Neural progenitor cell (in vitro differentiated cells): ENCODE data around the gene SH3GLB1. TPM values are rescaled to one million over a fixed set of nuclear protein-coding genes. Genes with fewer than 3 reads are reported as not detected.

ENCODE experiments used
- DNase-seq: peaks from one replicate; pipeline ENCODE4 v3.0.0-alpha.2; 2016; ENCODE audit warnings: low spot score
- H2AFZ ChIP-seq: fragments of 200-600 bp; sonication (generic); replicated peaks from 2 replicates; pipeline ENCODE4 v1.6.1; 2016; ENCODE audit warnings: antibody characterized with exemption
- H3F3A ChIP-seq: fragments of 200-600 bp; sonication (generic); 2 replicates; pipeline ENCODE4 v1.6.1; 2016; ENCODE audit warnings: antibody characterized with exemption, low read depth
- H3K27ac ChIP-seq: fragments of 200-600 bp; sonication (generic); 2 replicates; pipeline ENCODE4 v1.5.1; 2016; ENCODE audit warnings: mild to moderate bottlenecking
- H3K27me3 ChIP-seq: fragments of 200-600 bp; sonication (generic); 2 replicates; pipeline ENCODE4 v1.6.1; 2016; ENCODE audit warnings: mild to moderate bottlenecking, moderate library complexity
- H3K36me3 ChIP-seq: fragments of 200-600 bp; sonication (generic); 2 replicates; pipeline ENCODE4 v1.5.1; 2016
- H3K4me1 ChIP-seq: fragments of 200-600 bp; sonication (generic); 2 replicates; pipeline ENCODE4 v1.6.1; 2016; ENCODE audit warnings: mixed run types
- H3K4me2 ChIP-seq: fragments of 200-600 bp; sonication (generic); 2 replicates; pipeline ENCODE4 v1.6.1; 2016
- H3K4me3 ChIP-seq: fragments of 200-600 bp; sonication (generic); 2 replicates; pipeline ENCODE4 v1.5.1; 2016
- H3K79me2 ChIP-seq: fragments of 200-600 bp; sonication (generic); 2 replicates; pipeline ENCODE4 v1.6.1; 2016; ENCODE audit warnings: low read depth
- H3K9ac ChIP-seq: fragments of 200-600 bp; sonication (generic); 2 replicates; pipeline ENCODE4 v1.6.1; 2016
- H3K9me3 ChIP-seq: fragments of 200-600 bp; sonication (generic); 2 replicates; pipeline ENCODE4 v1.5.1; 2016; ENCODE audit warnings: low read depth
- H4K20me1 ChIP-seq: fragments of 200-600 bp; sonication (generic); 2 replicates; pipeline ENCODE4 v1.6.1; 2016; ENCODE audit warnings: low read depth
- H3K27ac Mint-ChIP-seq: 3 replicates; pipeline ENCODE4 v1.8.0; 2021; ENCODE audit warnings: mixed read lengths
- H3K27me3 Mint-ChIP-seq: 2 replicates; pipeline ENCODE4 v1.8.0; 2022; ENCODE audit warnings: low read depth, mild to moderate bottlenecking, inconsistent platforms, moderate library complexity, mixed read lengths; ENCODE audit not compliant: insufficient read depth
- H3K36me3 Mint-ChIP-seq: 3 replicates; pipeline ENCODE4 v1.8.0; 2021; ENCODE audit warnings: mixed read lengths
- H3K4me1 Mint-ChIP-seq: 3 replicates; pipeline ENCODE4 v1.8.0; 2021; ENCODE audit warnings: mixed read lengths
- H3K4me3 Mint-ChIP-seq: 3 replicates; pipeline ENCODE4 v1.8.0; 2021; ENCODE audit warnings: mild to moderate bottlenecking, moderate library complexity, mixed read lengths
- H3K9me3 Mint-ChIP-seq: 3 replicates; pipeline ENCODE4 v1.8.0; 2020; ENCODE audit warnings: mixed read lengths
- CTCF ChIP-seq: fragments of 200-600 bp; sonication (generic); IDR thresholded peaks from 2 replicates; pipeline ENCODE4 v1.5.1; 2017; ENCODE audit warnings: antibody characterized with exemption, mild to moderate bottlenecking
- EZH2 ChIP-seq: fragments of 200-600 bp; sonication (generic); IDR thresholded peaks from 2 replicates; pipeline ENCODE4 v1.6.1; 2017; ENCODE audit warnings: antibody characterized with exemption, mild to moderate bottlenecking, moderate library complexity
- EZH2phosphoT487 ChIP-seq: fragments of 200-600 bp; sonication (generic); IDR thresholded peaks from 2 replicates; pipeline ENCODE4 v1.6.1; 2017; ENCODE audit warnings: antibody characterized with exemption
- total RNA-seq: library from RNA; depleted of rRNA; stranded (reverse); fragments of >200 nt; gene quantifications from 2 replicates; pipeline ENCODE4 v1.2.3, GENCODE V29; 2015; ENCODE audit warnings: low replicate concordance

Gene SH3GLB1
- total RNA-seq, 1 donor from 2014 or later = 28.5 TPM

GRCh38 chr1:86692641-86693040, 11.7 kb upstream of the SH3GLB1 start:
- no peak overlapping the region for H3K4me3 ChIP-seq
- H2AFZ ChIP-seq = no peak overlapping the region
- no peak overlapping the region for H3K4me3 Mint-ChIP-seq
- TF ChIP-seq CTCF (no peak), EZH2 (no peak), EZH2phosphoT487 (no peak)
- H3K27me3 Mint-ChIP-seq = peaks cover 4% of the 10 kb centered on the region
- no peaks in the 10 kb centered on the region for H3K4me1 ChIP-seq
- no peak overlapping the region for H3K27ac ChIP-seq
- H3F3A ChIP-seq = no peaks in the 10 kb centered on the region
- no peaks in the 10 kb centered on the region for H3K36me3 Mint-ChIP-seq
- H3K4me1 Mint-ChIP-seq = no peaks in the 10 kb centered on the region
- no peak overlapping the region for H3K4me2 ChIP-seq
- no peak for DNase-seq
- no peaks in the 10 kb centered on the region for H4K20me1 ChIP-seq
- no peak overlapping the region for H3K27ac Mint-ChIP-seq
- no peaks in the 10 kb centered on the region for H3K36me3 ChIP-seq
- H3K9ac ChIP-seq = no peak overlapping the region
- H3K9me3 Mint-ChIP-seq = no peaks in the 10 kb centered on the region
- no peaks in the 10 kb centered on the region for H3K27me3 ChIP-seq
- H3K79me2 ChIP-seq = no peaks in the 10 kb centered on the region
- H3K9me3 ChIP-seq = no peaks in the 10 kb centered on the region

- Histone ChIP-seq H3K4me2 (no peak overlapping the region), H2AFZ (no peak overlapping the region), H3F3A (no peaks in the 10 kb centered on the region), H3K27ac (no peak overlapping the region), H3K27me3 (no peaks in the 10 kb centered on the region), H3K4me1 (no peaks in the 10 kb centered on the region), H4K20me1 (no peaks in the 10 kb centered on the region), H3K9ac (no peak overlapping the region), H3K4me3 (no peak overlapping the region), H3K36me3 (no peaks in the 10 kb centered on the region), H3K9me3 (no peaks in the 10 kb centered on the region), H3K79me2 (no peaks in the 10 kb centered on the region)
- no peak for DNase-seq
- Mint-ChIP-seq H3K9me3 (no peaks in the 10 kb centered on the region), H3K36me3 (no peaks in the 10 kb centered on the region), H3K4me3 (no peak overlapping the region), H3K27ac (no peak overlapping the region), H3K4me1 (no peaks in the 10 kb centered on the region), H3K27me3 (peaks cover 3% of the 10 kb centered on the region)
- TF ChIP-seq EZH2phosphoT487 (no peak), CTCF (no peak), EZH2 (no peak)
These were observed 9.0 kb upstream of the SH3GLB1 start for GRCh38 chr1:86695400-86695799.

GRCh38 chr1:86696522-86696921, 7.9 kb upstream of the SH3GLB1 start:
- TF ChIP-seq CTCF = no peak
- no peak for TF ChIP-seq EZH2phosphoT487
- no peak for TF ChIP-seq EZH2
- Histone ChIP-seq H3F3A (no peaks in the 10 kb centered on the region), H3K27me3 (no peaks in the 10 kb centered on the region), H2AFZ (no peak overlapping the region), H3K79me2 (no peaks in the 10 kb centered on the region), H3K4me1 (no peaks in the 10 kb centered on the region), H4K20me1 (no peaks in the 10 kb centered on the region), H3K9ac (no peak overlapping the region), H3K36me3 (no peaks in the 10 kb centered on the region), H3K9me3 (no peaks in the 10 kb centered on the region), H3K4me2 (no peak overlapping the region), H3K4me3 (no peak overlapping the region), H3K27ac (no peak overlapping the region)
- Mint-ChIP-seq H3K27me3 (no peaks in the 10 kb centered on the region), H3K36me3 (no peaks in the 10 kb centered on the region), H3K9me3 (no peaks in the 10 kb centered on the region), H3K4me1 (no peaks in the 10 kb centered on the region), H3K27ac (no peak overlapping the region), H3K4me3 (no peak overlapping the region)
- DNase-seq = no peak

- DNase-seq = no peak
- no peaks in the 10 kb centered on the region for H3K9me3 Mint-ChIP-seq
These were observed 5.2 kb upstream of the SH3GLB1 start for GRCh38 chr1:86699186-86699585.

More at GRCh38 chr1:86699186-86699585, 5.2 kb upstream of the SH3GLB1 start:
- H3K4me2 ChIP-seq = no peak overlapping the region
- no peaks in the 10 kb centered on the region for H3K36me3 Mint-ChIP-seq
- H3K27ac Mint-ChIP-seq = no peak overlapping the region
- H3K79me2 ChIP-seq = no peaks in the 10 kb centered on the region
- no peak overlapping the region for H3K4me3 Mint-ChIP-seq
- no peak overlapping the region for H3K4me3 ChIP-seq
- H3K9ac ChIP-seq = no peak overlapping the region
- no peaks in the 10 kb centered on the region for H3K27me3 Mint-ChIP-seq
- H3K27me3 ChIP-seq = no peaks in the 10 kb centered on the region
- H3K36me3 ChIP-seq = no peaks in the 10 kb centered on the region
- H3K4me1 Mint-ChIP-seq = peaks cover 10% of the 10 kb centered on the region
- TF ChIP-seq EZH2 (no peak), CTCF (no peak)
- H3K27ac ChIP-seq = no peak overlapping the region
- H3K4me1 ChIP-seq = no peaks in the 10 kb centered on the region
- H3K9me3 ChIP-seq = no peaks in the 10 kb centered on the region
- H2AFZ ChIP-seq = no peak overlapping the region
- H4K20me1 ChIP-seq = no peaks in the 10 kb centered on the region
- peaks cover 6% of the 10 kb centered on the region for H3F3A ChIP-seq
